Type B pancreatic cell (in vitro differentiated cells): ENCODE data around the gene MEGF6. TPM values are rescaled to one million over a fixed set of nuclear protein-coding genes. Genes with fewer than 3 reads are reported as not detected.

Experiments
- DNase-seq: peaks from one replicate; pipeline ENCODE4 v3.0.0; 2021; ENCODE audit warnings: mixed read lengths; ENCODE audit not compliant: unreplicated experiment; ENCODE audit errors: extremely low spot score
- H3K27ac Mint-ChIP-seq: 2 replicates; pipeline ENCODE4 v1.8.0; 2021; ENCODE audit warnings: mild to moderate bottlenecking, mixed read lengths
- H3K27me3 Mint-ChIP-seq: 2 replicates; pipeline ENCODE4 v1.8.0; 2021; ENCODE audit warnings: mixed read lengths
- H3K36me3 Mint-ChIP-seq: 2 replicates; pipeline ENCODE4 v1.8.0; 2021; ENCODE audit warnings: mixed read lengths
- H3K4me1 Mint-ChIP-seq: one replicate; pipeline ENCODE4 v1.8.0; 2021; ENCODE audit warnings: mixed read lengths; ENCODE audit not compliant: unreplicated experiment
- H3K4me3 Mint-ChIP-seq: 2 replicates; pipeline ENCODE4 v1.8.0; 2021; ENCODE audit warnings: mild to moderate bottlenecking, mixed read lengths
- H3K9me3 Mint-ChIP-seq: 2 replicates; pipeline ENCODE4 v1.8.0; 2021; ENCODE audit warnings: mixed read lengths
- total RNA-seq: library from RNA; stranded (reverse); gene quantifications from 2 replicates; pipeline ENCODE4 v1.2.1, GENCODE V29; 2021; ENCODE audit warnings: low replicate concordance
- TF ChIP-seq, protein P1 (sequence below): fragments of 200-600 bp; sonication (generic); conservative IDR thresholded peaks from 2 replicates; pipeline ENCODE4 v1.5.0; 2021; ENCODE audit warnings: antibody characterized with exemption, mild to moderate bottlenecking

The MEGF6 gene
- total RNA-seq, 1 donor from 2014 or later = 61.7 TPM

DNA sequence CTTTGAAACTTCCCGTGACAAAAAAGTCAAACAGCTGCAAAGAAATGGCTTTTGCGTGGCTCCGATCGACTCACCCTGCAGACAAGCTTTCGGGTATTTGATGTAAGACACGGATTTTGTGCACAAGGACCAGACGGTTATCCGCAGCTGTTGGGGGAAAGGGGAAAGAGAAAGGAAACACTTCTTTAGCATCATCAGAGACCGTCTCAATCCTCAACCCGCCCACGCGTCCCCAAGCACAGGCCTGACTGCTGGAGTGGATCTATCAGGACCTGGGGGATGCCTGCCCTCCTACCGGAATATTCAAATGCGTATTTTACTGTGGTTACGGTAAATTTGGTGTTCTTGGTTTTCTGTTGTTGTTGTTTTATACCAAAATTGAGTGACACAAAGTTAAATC lies 27.4 kb upstream of the MEGF6 start:
- Mint-ChIP-seq H3K36me3 (no peaks in the 10 kb centered on the region), H3K9me3 (no peaks in the 10 kb centered on the region), H3K27ac (no peak overlapping the region), H3K4me3 (no peak overlapping the region), H3K27me3 (no peaks in the 10 kb centered on the region), H3K4me1 (no peaks in the 10 kb centered on the region)
- TF ChIP-seq, protein P1, sequence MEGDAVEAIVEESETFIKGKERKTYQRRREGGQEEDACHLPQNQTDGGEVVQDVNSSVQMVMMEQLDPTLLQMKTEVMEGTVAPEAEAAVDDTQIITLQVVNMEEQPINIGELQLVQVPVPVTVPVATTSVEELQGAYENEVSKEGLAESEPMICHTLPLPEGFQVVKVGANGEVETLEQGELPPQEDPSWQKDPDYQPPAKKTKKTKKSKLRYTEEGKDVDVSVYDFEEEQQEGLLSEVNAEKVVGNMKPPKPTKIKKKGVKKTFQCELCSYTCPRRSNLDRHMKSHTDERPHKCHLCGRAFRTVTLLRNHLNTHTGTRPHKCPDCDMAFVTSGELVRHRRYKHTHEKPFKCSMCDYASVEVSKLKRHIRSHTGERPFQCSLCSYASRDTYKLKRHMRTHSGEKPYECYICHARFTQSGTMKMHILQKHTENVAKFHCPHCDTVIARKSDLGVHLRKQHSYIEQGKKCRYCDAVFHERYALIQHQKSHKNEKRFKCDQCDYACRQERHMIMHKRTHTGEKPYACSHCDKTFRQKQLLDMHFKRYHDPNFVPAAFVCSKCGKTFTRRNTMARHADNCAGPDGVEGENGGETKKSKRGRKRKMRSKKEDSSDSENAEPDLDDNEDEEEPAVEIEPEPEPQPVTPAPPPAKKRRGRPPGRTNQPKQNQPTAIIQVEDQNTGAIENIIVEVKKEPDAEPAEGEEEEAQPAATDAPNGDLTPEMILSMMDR = no peak
- DNase-seq = no peak

DNA sequence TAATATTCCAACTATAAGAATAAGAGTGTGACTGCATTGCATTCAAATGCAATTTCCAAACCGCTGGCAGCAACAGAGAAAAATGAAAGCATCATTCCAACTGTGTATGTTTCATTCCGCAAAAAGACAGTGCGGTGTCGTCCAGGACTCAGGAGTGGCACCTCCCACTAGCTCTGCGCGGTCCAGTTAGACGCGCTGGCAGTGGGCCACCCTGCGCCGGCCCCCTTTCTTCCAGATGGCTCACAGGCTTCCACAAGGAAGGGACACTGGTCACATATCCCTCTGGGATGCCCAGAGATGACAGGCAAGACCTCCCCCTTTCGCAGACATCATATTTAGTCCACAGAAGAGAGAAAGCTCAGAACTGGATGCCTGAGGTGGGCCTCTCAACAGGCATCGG lies 26.7 kb upstream of the MEGF6 start:
- Mint-ChIP-seq H3K27me3 (no peaks in the 10 kb centered on the region), H3K36me3 (no peaks in the 10 kb centered on the region), H3K4me3 (no peak overlapping the region), H3K9me3 (no peaks in the 10 kb centered on the region), H3K4me1 (no peaks in the 10 kb centered on the region), H3K27ac (no peak overlapping the region)
- TF ChIP-seq, protein P1 = no peak
- no peak for DNase-seq

DNA sequence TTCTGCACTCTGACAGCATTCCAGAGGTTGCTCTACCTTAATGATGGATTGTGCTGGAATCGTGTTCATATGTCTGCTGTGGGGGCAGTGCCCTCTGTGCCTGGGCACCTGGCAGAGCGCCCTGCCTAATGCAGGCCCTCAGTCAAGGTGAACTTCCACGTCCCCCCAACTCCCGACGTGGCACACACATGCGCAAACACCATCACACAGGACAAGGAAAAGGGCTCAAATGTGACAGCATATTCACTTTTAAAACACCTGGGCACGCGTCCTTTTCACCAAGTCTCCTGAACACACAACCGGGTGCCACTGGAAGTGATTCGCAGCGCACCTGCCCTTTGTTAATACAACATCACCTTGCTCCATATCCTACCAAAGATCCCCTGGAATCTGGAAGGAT lies 25.2 kb upstream of the MEGF6 start:
- Mint-ChIP-seq H3K27me3 (no peaks in the 10 kb centered on the region), H3K4me3 (no peak overlapping the region), H3K9me3 (no peaks in the 10 kb centered on the region), H3K4me1 (no peaks in the 10 kb centered on the region), H3K27ac (no peak overlapping the region), H3K36me3 (no peaks in the 10 kb centered on the region)
- TF ChIP-seq, protein P1 = no peak
- DNase-seq = no peak

DNA sequence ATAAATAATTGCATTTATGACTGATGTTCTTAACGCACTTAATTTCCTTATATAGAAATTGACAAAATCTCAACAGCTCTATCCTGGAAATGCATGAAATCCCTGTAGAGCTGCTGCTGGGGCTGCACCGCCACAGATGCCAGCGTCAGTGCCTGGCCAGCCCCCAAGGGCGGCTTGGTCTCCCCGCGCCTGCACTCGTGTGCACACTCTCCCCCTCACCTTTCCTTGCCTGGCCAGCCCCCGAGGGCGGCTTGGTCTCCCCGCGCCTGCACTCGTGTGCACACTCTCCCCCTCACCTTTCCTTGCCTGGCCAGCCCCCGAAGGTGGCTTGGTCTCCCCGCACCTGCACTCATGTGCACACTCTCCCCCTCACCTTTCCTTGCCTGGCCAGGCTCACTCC lies 24.8 kb upstream of the MEGF6 start:
- H3K27me3 Mint-ChIP-seq = no peaks in the 10 kb centered on the region
- no peaks in the 10 kb centered on the region for H3K36me3 Mint-ChIP-seq
- no peak overlapping the region for H3K4me3 Mint-ChIP-seq
- H3K27ac Mint-ChIP-seq = no peak overlapping the region
- DNase-seq = no peak
- TF ChIP-seq, protein P1 = no peak
- no peaks in the 10 kb centered on the region for H3K4me1 Mint-ChIP-seq
- no peaks in the 10 kb centered on the region for H3K9me3 Mint-ChIP-seq

DNA sequence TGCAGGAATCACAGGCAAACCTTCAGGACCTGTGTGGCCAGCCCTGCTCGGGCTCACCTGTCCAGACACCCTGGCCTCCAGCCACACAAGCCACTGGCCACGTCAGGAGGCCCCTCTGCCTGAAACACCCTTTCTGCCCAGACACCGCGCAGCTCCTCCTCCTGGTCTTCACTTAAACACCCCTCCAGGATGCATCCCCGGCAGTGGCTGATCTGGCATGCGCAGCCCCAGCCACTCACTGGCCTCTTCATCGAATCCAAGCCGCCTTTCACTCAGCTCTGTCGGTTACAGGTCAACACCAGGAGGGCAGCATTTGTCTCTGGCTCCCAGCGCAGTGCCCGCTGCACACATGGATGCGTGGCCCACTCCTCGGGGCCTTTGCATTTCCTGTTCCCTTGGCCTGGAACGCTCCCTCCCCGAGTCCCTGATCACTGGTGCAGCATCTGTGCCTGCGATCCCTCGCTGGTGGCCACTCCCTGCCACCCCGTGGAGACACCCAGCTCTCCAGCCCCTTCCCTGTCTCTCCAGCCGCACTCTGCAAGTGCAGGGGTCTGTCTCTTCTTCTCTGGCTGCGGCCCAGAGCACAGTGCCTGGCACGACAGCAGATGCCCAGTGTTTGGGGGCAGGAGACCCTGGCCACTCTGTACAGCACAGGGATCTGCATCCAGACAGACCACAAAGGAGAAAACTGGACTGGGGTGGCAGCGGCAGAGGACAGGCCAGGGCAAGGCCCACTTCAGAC lies 22.9 kb upstream of the MEGF6 start:
- H3K36me3 Mint-ChIP-seq = no peaks in the 10 kb centered on the region
- no peak overlapping the region for H3K27ac Mint-ChIP-seq
- no peaks in the 10 kb centered on the region for H3K27me3 Mint-ChIP-seq
- DNase-seq = no peak
- no peak overlapping the region for H3K4me3 Mint-ChIP-seq
- no peaks in the 10 kb centered on the region for H3K4me1 Mint-ChIP-seq
- H3K9me3 Mint-ChIP-seq = no peaks in the 10 kb centered on the region
- TF ChIP-seq, protein P1 = no peak
